Ishikawa (cell line): Measurements from ENCODE around the gene IRX2.

Experiments
- CEBPB ChIP-seq: IDR thresholded peaks from 2 replicates; pipeline ENCODE4 v1.6.1; 2012
- EGR1 ChIP-seq: IDR thresholded peaks from 2 replicates; pipeline ENCODE4 v1.6.1; 2012
- EP300 ChIP-seq: IDR thresholded peaks from 2 replicates; pipeline ENCODE4 v1.6.1; 2012; ENCODE audit warnings: borderline replicate concordance
- FOXM1 ChIP-seq: IDR thresholded peaks from 2 replicates; pipeline ENCODE4 v1.6.1; 2012; ENCODE audit warnings: low read depth, borderline replicate concordance
- TCF12 ChIP-seq: IDR thresholded peaks from 2 replicates; pipeline ENCODE4 v1.6.1; 2012; ENCODE audit warnings: low read depth
- TEAD4 ChIP-seq: IDR thresholded peaks from 2 replicates; pipeline ENCODE4 v1.6.1; 2012
- YY1 ChIP-seq: IDR thresholded peaks from 2 replicates; pipeline ENCODE4 v1.6.1; 2012; ENCODE audit warnings: low read depth
- ZBTB7A ChIP-seq: IDR thresholded peaks from 2 replicates; pipeline ENCODE4 v1.6.1; 2012; ENCODE audit warnings: low read depth
- TF ChIP-seq, protein P1 (sequence below): IDR thresholded peaks from 2 replicates; pipeline ENCODE4 v1.6.1; 2012
- TF ChIP-seq, protein P2 (sequence below): IDR thresholded peaks from 2 replicates; pipeline ENCODE4 v1.6.1; 2012; ENCODE audit warnings: low read depth, mild to moderate bottlenecking
- TF ChIP-seq, protein P3 (sequence below): IDR thresholded peaks from 2 replicates; pipeline ENCODE4 v1.6.1; 2012

DNA sequence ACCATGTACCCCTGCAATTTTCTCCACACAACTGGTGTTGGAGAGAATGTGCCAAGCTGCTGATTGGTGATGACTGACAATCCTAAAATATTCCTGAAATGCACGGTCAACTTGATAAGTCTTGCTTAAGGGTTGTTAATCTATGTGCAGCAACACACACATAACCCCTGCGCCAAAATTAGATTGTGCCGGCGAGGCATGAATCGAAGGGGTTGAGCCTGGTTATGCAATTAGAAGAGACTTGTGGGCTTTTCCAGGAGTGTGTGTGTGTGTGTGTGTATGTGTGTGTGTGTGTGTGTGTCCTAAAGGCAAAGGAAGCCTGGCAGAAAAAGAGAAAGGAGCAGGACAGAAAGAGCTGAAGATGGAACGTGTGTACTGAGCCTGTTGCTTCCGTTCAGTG, 22.3 kb downstream of the IRX2 start:
- no peak for TF ChIP-seq CEBPB
- TF ChIP-seq TEAD4, result no peak
- TF ChIP-seq, protein P1, sequence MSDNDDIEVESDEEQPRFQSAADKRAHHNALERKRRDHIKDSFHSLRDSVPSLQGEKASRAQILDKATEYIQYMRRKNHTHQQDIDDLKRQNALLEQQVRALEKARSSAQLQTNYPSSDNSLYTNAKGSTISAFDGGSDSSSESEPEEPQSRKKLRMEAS, result no peak
- TF ChIP-seq, protein P2, sequence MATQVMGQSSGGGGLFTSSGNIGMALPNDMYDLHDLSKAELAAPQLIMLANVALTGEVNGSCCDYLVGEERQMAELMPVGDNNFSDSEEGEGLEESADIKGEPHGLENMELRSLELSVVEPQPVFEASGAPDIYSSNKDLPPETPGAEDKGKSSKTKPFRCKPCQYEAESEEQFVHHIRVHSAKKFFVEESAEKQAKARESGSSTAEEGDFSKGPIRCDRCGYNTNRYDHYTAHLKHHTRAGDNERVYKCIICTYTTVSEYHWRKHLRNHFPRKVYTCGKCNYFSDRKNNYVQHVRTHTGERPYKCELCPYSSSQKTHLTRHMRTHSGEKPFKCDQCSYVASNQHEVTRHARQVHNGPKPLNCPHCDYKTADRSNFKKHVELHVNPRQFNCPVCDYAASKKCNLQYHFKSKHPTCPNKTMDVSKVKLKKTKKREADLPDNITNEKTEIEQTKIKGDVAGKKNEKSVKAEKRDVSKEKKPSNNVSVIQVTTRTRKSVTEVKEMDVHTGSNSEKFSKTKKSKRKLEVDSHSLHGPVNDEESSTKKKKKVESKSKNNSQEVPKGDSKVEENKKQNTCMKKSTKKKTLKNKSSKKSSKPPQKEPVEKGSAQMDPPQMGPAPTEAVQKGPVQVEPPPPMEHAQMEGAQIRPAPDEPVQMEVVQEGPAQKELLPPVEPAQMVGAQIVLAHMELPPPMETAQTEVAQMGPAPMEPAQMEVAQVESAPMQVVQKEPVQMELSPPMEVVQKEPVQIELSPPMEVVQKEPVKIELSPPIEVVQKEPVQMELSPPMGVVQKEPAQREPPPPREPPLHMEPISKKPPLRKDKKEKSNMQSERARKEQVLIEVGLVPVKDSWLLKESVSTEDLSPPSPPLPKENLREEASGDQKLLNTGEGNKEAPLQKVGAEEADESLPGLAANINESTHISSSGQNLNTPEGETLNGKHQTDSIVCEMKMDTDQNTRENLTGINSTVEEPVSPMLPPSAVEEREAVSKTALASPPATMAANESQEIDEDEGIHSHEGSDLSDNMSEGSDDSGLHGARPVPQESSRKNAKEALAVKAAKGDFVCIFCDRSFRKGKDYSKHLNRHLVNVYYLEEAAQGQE, result no peak
- TF ChIP-seq EP300, result no peak
- TF ChIP-seq FOXM1, result no peak
- no peak for TF ChIP-seq ZBTB7A
- TF ChIP-seq TCF12, result no peak
- TF ChIP-seq, protein P3, sequence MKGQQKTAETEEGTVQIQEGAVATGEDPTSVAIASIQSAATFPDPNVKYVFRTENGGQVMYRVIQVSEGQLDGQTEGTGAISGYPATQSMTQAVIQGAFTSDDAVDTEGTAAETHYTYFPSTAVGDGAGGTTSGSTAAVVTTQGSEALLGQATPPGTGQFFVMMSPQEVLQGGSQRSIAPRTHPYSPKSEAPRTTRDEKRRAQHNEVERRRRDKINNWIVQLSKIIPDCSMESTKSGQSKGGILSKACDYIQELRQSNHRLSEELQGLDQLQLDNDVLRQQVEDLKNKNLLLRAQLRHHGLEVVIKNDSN, result no peak
- no peak for TF ChIP-seq YY1
- no peak for TF ChIP-seq EGR1
